ENCODE measurements around the gene TMEM176B. TPM values are rescaled to one million over a fixed set of nuclear protein-coding genes. Genes with fewer than 3 reads are reported as not detected.

Gene TMEM176B
- total RNA-seq, 4 donors from 2014 or later: 2.5 to 14.5 (median 4.9) TPM

GRCh38 chr7:150835702-150836280, 35.6 kb upstream of the TMEM176B start:
- 52% methylated on average over 3 of the region's 6 CpGs for WGBS
- peaks cover 7% of the 10 kb centered on the region for H3K27me3 ChIP-seq
- no peak overlapping the region for H3K27ac ChIP-seq
- no peaks in the 10 kb centered on the region for H3K36me3 ChIP-seq
- H3K9me3 ChIP-seq: no peaks in the 10 kb centered on the region
- TF ChIP-seq EP300 (IDR thresholded peaks at IDR 0.05) (no peak), CTCF (IDR thresholded peaks at IDR 0.05) (no peak), POLR2AphosphoS5 (IDR thresholded peaks at IDR 0.05) (no peak), POLR2A (IDR thresholded peaks at IDR 0.05) (no peak)
- no peak for DNase-seq (ENCODE audit: low spot score in 2 of 2)
- no peaks in the 10 kb centered on the region for H3K4me1 ChIP-seq
- H3K4me3 ChIP-seq: no peak overlapping the region

GRCh38 chr7:150835019-150835418, 34.9 kb upstream of the TMEM176B start:
- Histone ChIP-seq H3K4me3 (no peak overlapping the region), H3K27ac (no peak overlapping the region), H3K36me3 (no peaks in the 10 kb centered on the region), H3K9me3 (no peaks in the 10 kb centered on the region), H3K4me1 (no peaks in the 10 kb centered on the region), H3K27me3 (peaks cover 7% of the 10 kb centered on the region)
- TF ChIP-seq POLR2A (IDR thresholded peaks at IDR 0.05) (no peak), CTCF (IDR thresholded peaks at IDR 0.05) (no peak), EP300 (IDR thresholded peaks at IDR 0.05) (no peak), POLR2AphosphoS5 (IDR thresholded peaks at IDR 0.05) (no peak)
- WGBS: 63% methylated on average over 1 of the region's 1 CpG
- DNase-seq (ENCODE audit: low spot score in 2 of 2): no peak

- H3K27ac ChIP-seq: no peak overlapping the region
- no peak for DNase-seq (ENCODE audit: low spot score in 2 of 2)
- TF ChIP-seq POLR2AphosphoS5 (IDR thresholded peaks at IDR 0.05) (no peak), EP300 (IDR thresholded peaks at IDR 0.05) (no peak), POLR2A (IDR thresholded peaks at IDR 0.05) (no peak)
- peaks cover 7% of the 10 kb centered on the region for H3K27me3 ChIP-seq
- no peak overlapping the region for H3K4me3 ChIP-seq
- 40% methylated on average over 1 of the region's 1 CpG for whole genome bisulfite sequencing
- H3K36me3 ChIP-seq: no peaks in the 10 kb centered on the region
- H3K9me3 ChIP-seq: no peaks in the 10 kb centered on the region
- no peaks in the 10 kb centered on the region for H3K4me1 ChIP-seq
These were observed 31.7 kb upstream of the TMEM176B start for GRCh38 chr7:150831851-150832250.

GRCh38 chr7:150830937-150831336, 30.8 kb upstream of the TMEM176B start:
- no peak for TF ChIP-seq POLR2AphosphoS5 (IDR thresholded peaks at IDR 0.05)
- no peak for TF ChIP-seq POLR2A (IDR thresholded peaks at IDR 0.05)
- TF ChIP-seq CTCF (IDR thresholded peaks at IDR 0.05): no peak
- no peak for TF ChIP-seq EP300 (IDR thresholded peaks at IDR 0.05)
- no peak for DNase-seq (ENCODE audit: low spot score in 2 of 2)
- 63% methylated on average over 1 of the region's 1 CpG for WGBS
- Histone ChIP-seq H3K9me3 (no peaks in the 10 kb centered on the region), H3K4me1 (peaks cover 3% of the 10 kb centered on the region), H3K27me3 (peaks cover 4% of the 10 kb centered on the region), H3K4me3 (no peak overlapping the region), H3K27ac (no peak overlapping the region), H3K36me3 (no peaks in the 10 kb centered on the region)

GRCh38 chr7:150829426-150829825, 29.3 kb upstream of the TMEM176B start:
- Histone ChIP-seq H3K27me3 (no peaks in the 10 kb centered on the region), H3K27ac (no peak overlapping the region), H3K4me1 (peaks cover 3% of the 10 kb centered on the region), H3K4me3 (no peak overlapping the region), H3K36me3 (no peaks in the 10 kb centered on the region), H3K9me3 (no peaks in the 10 kb centered on the region)
- DNase-seq (ENCODE audit: low spot score in 2 of 2): no peak
- no peak for TF ChIP-seq EP300 (IDR thresholded peaks at IDR 0.05)
- TF ChIP-seq CTCF (IDR thresholded peaks at IDR 0.05): no peak
- WGBS: 67% methylated on average over 1 of the region's 1 CpG

- Histone ChIP-seq H3K4me3 (no peak overlapping the region), H3K9me3 (no peaks in the 10 kb centered on the region), H3K27me3 (no peaks in the 10 kb centered on the region), H3K36me3 (no peaks in the 10 kb centered on the region), H3K27ac (no peak overlapping the region), H3K4me1 (peaks cover 3% of the 10 kb centered on the region)
- 77% methylated on average over 2 of the region's 2 CpGs for WGBS
- TF ChIP-seq CTCF (IDR thresholded peaks at IDR 0.05) (no peak), POLR2A (IDR thresholded peaks at IDR 0.05) (no peak)
- DNase-seq (ENCODE audit: low spot score in 2 of 2): no peak
These were observed 28.2 kb upstream of the TMEM176B start for GRCh38 chr7:150828384-150828783.

Measured in suprapubic skin (tissue), 4 donors.